SW480 (cell line): ENCODE measurements around the gene CDC5L.

Experiments
- DNase-seq: peaks from one replicate; pipeline ENCODE4 v3.0.0-alpha.2; 2016; ENCODE audit warnings: low spot score

The CDC5L gene

DNA sequence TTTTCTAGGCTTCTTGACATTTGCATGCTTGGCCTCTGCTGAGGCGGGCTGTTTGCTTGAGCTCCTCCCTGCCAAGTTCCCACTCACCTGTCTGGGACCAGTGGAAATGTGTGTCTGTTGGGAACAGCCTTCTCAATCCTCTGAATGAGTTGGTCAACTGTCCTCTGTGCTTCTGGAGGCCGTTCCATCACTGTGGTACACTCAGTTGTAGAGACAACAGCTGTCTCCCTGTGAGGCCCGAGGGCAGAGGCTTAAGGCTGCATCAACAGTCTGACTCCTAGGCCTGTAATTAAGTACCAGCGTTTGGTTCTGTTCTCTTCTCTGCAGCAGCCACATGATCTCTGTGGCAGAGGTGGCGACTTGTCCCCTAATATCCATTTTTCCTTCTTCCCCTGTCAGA is 110.9 kb downstream of the CDC5L start:
- no peak for DNase-seq

GRCh38 chr6:44499609-44500008 is 112.1 kb downstream of the CDC5L start:
- no peak for DNase-seq
